C4-2B (cell line): ENCODE results near the gene TNNT1.

Experiments used
- ZFX ChIP-seq: fragments of 450-650 bp; IDR thresholded peaks from 2 replicates; pipeline ENCODE4 v1.6.1; 2017
- TF ChIP-seq, protein P1 (sequence below): fragments of 450-650 bp; conservative IDR thresholded peaks from 2 replicates; pipeline ENCODE4 v1.5.1; 2017; ENCODE audit warnings: mild to moderate bottlenecking

DNA sequence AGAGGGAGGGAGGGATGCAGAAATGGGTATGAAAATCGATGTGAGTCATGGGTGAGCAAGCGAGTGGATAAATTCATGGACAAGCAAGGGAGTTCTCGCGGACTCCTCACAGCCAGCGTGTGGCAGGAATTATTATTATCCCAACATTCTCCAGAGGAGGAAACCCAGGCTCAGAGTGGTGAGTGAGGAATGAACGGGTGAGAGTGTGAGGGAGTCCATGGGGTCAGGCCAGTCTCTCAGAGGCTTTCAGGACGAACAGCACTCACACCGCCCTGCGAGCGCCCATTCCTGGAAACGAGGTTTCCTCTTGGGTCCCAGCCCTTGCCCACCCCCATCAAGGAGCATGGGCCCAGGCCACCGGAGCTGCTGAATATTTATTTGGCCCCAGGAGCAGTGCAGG lies 23.7 kb upstream of the TNNT1 start:
- TF ChIP-seq, protein P1, sequence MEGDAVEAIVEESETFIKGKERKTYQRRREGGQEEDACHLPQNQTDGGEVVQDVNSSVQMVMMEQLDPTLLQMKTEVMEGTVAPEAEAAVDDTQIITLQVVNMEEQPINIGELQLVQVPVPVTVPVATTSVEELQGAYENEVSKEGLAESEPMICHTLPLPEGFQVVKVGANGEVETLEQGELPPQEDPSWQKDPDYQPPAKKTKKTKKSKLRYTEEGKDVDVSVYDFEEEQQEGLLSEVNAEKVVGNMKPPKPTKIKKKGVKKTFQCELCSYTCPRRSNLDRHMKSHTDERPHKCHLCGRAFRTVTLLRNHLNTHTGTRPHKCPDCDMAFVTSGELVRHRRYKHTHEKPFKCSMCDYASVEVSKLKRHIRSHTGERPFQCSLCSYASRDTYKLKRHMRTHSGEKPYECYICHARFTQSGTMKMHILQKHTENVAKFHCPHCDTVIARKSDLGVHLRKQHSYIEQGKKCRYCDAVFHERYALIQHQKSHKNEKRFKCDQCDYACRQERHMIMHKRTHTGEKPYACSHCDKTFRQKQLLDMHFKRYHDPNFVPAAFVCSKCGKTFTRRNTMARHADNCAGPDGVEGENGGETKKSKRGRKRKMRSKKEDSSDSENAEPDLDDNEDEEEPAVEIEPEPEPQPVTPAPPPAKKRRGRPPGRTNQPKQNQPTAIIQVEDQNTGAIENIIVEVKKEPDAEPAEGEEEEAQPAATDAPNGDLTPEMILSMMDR, result no peak
- TF ChIP-seq ZFX, result no peak
